Hepatocyte (in vitro differentiated cells): Measurements from ENCODE around the gene DNPEP.

Source experiments
- EZH2 ChIP-seq: fragments of 200-600 bp; sonication (generic); IDR thresholded peaks from 2 replicates; pipeline ENCODE4 v1.6.1; 2016; ENCODE audit warnings: antibody characterized with exemption, mild to moderate bottlenecking, borderline replicate concordance
- EZH2phosphoT487 ChIP-seq: fragments of 200-600 bp; sonication (generic); IDR thresholded peaks from one replicate; pipeline ENCODE4 v1.6.1; 2018; ENCODE audit warnings: antibody characterized with exemption, mild to moderate bottlenecking, low read depth, moderate library complexity; ENCODE audit not compliant: unreplicated experiment, severe bottlenecking
- TF ChIP-seq, protein P1 (sequence below): fragments of 200-600 bp; sonication (generic); IDR thresholded peaks from 2 replicates; pipeline ENCODE4 v1.5.1; 2016; ENCODE audit warnings: antibody characterized with exemption, mild to moderate bottlenecking; ENCODE audit not compliant: poor library complexity

DNA sequence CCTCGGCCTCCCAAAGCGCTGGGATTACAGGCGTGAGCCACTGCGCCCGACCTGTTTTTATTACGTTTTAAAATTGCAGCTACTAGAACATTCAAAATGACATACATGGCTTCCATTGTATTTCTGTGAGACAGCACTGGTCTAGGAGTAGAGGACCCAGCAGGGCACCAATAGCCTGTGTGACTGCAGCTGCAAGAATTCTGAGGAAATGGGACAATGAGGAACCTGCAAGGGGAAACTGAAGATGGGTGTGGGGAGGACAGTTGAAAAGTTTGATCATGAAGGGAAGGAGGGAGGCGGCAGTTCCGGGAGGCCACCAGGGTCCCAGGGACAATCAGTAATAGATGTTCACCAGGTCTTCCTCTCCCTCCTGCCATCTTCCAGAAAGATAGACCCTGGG lies 13.9 kb upstream of the DNPEP start:
- TF ChIP-seq, protein P1, sequence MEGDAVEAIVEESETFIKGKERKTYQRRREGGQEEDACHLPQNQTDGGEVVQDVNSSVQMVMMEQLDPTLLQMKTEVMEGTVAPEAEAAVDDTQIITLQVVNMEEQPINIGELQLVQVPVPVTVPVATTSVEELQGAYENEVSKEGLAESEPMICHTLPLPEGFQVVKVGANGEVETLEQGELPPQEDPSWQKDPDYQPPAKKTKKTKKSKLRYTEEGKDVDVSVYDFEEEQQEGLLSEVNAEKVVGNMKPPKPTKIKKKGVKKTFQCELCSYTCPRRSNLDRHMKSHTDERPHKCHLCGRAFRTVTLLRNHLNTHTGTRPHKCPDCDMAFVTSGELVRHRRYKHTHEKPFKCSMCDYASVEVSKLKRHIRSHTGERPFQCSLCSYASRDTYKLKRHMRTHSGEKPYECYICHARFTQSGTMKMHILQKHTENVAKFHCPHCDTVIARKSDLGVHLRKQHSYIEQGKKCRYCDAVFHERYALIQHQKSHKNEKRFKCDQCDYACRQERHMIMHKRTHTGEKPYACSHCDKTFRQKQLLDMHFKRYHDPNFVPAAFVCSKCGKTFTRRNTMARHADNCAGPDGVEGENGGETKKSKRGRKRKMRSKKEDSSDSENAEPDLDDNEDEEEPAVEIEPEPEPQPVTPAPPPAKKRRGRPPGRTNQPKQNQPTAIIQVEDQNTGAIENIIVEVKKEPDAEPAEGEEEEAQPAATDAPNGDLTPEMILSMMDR = no peak
- no peak for TF ChIP-seq EZH2phosphoT487
- no peak for TF ChIP-seq EZH2
